ENCODE results near the gene ANAPC2.
A peak's percentile ranks its signal among the peaks of the same experiment; 100 is the strongest.

ANAPC2 gene

GRCh38 chr9:137227054-137227852 is 38.9 kb upstream of the ANAPC2 start, which contains the start of gene RNF224:
Gene RNF224 (plus strand): TSS chr9:137227502. CDS start chr9:137228336, 834 bp downstream.
- DNase-seq (ENCODE audit: low read depth in 2 of 3, low spot score in 1 of 3) = peak; percentile 71 to 84 (median 75)

GRCh38 chr9:137226338-137227053 is 38.1 kb upstream of the ANAPC2 start:
- no peak for DNase-seq (ENCODE audit: low read depth in 2 of 3, low spot score in 1 of 3)

GRCh38 chr9:137225699-137226331 is 37.5 kb upstream of the ANAPC2 start:
- DNase-seq (ENCODE audit: low read depth in 2 of 3, low spot score in 1 of 3) = no peak

DNA sequence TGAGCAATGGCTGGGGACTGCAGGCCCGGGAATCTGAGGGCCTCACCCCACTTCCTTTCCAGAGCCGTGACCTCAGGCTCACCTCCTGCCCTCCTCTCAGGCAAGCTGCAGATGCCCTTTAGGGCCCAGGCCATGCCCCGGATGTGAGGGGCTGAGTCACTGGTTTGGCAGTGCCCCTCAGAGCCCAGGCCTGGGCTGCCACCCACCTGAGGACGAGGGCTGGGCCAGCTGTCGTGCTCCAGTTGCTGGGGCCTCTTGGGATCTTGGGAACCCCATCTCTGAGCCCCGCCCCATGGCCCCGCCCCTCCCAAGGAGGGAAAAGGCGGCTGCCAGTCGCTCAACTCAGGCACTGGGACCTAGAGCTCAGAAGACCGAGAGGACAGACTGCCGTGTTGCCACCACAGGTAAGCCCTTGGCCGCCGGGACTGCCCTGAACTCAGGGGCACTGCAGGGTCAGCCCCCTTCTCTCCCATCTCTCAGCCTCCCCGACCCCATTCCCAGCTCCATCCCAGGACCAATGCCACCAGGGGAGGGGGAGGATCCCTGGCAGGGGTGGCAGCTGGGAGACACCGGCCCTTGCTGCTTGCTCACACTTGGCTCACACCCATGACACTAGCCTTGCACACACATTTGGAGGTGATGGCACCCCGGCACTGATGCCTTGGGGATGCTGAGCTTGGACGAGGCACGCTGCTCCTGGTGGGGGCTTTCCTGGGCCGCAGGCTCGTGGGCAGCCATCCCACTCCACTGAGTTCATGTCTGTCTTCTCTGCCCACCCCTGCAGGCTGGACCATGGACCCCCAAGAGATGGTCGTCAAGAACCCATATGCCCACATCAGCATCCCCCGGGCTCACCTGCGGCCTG is 36.7 kb upstream of the ANAPC2 start, which contains the start of gene CYSRT1:
Gene CYSRT1, plus strand, starts transcription at position 345 of the 865 bp plus-strand sequence. Its CDS starts 448 bp downstream, at position 793.
- no peak for DNase-seq (ENCODE audit: low read depth in 2 of 3, low spot score in 1 of 3)

GRCh38 chr9:137223078-137223970 is 35.0 kb upstream of the ANAPC2 start:
- DNase-seq (ENCODE audit: low read depth in 2 of 3, low spot score in 1 of 3) = peak; percentile 97 to 99 (median 97)

DNA sequence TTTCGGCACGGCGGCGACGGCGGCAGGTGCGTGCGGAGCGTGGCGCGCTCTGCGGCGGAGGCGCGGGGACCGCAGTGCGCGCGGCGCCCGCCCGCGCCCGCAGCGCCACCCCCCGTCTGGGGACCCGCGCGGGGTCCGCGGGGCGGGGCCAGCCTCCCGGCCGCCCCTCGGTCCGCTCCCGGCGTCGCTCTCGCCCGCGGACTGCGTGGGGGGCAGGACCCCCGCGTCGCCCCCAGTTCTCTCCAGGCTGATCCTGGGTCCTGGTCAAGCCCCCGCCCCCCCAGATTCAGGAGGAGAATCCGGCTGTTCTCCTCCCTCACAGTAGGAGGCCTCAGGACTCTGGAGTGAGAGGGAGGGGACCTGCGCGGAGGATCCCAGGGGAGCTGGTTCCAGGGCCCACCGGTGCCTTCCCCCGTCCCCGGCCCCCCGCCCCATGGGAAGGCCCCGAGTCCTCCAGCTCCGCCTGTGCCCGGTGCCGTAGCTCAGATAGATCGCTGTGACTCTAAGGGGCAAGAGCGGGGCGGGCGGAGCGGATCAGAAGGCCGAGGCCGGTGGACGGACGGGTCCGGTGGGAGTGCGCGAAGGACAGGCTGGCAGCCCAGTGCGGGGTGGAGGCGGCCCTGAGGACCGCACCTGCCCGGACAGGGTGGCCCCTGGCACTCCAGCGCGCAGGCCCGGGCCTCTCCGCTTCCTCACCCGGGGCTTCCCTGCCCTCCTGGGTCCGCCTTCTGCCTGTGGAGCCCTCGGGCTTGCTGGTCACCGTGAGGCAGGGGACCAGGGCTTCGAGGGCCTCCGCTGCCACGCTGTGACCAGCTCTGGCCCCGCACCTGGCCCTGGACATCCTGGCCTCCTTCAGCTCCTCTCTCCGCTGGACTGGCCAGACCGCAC is 34.1 kb upstream of the ANAPC2 start, which contains the start of gene RNF208:
Gene RNF208, minus strand, starts transcription at position 51 of the 888 bp plus-strand sequence. CDS start 1,028 bp downstream, outside the sequence.
- DNase-seq (ENCODE audit: low read depth in 2 of 3, low spot score in 1 of 3) = no peak

DNA sequence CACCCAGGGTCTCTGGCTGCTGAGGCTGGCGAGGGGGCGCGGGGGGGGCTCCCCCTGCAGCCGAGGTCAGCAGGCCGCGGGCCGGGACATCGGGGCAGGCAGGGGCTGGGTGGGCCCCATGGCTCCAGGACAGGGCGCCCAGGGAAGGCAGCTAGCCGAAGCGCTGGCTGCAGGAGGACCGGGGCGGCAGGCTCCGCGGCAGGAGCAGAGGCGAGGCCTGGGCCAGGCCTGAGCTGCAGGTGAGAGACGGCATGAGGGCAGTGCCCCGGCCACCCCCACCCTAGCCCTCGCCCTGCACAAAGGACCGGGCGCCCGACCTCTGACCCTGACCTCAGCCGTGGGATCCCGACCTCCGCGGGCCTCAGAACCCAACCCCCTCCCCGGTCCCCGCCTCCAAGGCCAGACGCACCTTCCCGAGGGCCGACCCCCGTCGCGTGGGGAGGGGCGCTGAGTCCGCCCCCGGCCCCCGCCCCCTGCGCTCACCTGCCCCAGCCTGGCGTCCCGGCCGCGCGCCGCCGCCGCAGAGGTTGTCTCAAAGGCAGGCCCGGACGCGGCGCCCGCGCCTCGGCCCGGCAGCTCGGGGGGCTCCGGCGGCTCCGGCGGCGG is 33.2 kb upstream of the ANAPC2 start:
- no peak for DNase-seq (ENCODE audit: low read depth in 2 of 3, low spot score in 1 of 3)

DNA sequence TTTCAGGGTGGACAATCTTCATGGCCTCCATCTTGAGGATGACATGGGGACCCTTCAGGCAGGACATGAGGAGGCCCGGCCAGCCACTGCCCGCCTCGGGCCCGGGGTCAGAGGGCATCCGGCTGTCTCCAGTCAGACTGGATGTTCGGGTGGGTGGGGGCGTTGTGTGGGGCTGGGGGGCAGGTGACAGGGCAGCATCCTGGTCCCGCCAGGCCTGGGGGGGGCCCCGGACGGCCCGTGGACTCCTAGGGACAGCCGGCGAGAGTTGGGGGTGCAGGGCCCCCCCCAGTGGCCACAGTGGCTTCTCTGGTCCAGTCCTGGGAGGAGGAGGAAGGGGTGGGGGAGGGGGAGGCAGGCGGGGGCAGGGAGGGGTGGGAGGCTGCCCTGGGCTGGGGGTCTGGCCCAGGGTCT is 32.7 kb upstream of the ANAPC2 start:
- no peak for DNase-seq (ENCODE audit: low read depth in 2 of 3, low spot score in 1 of 3)

DNA sequence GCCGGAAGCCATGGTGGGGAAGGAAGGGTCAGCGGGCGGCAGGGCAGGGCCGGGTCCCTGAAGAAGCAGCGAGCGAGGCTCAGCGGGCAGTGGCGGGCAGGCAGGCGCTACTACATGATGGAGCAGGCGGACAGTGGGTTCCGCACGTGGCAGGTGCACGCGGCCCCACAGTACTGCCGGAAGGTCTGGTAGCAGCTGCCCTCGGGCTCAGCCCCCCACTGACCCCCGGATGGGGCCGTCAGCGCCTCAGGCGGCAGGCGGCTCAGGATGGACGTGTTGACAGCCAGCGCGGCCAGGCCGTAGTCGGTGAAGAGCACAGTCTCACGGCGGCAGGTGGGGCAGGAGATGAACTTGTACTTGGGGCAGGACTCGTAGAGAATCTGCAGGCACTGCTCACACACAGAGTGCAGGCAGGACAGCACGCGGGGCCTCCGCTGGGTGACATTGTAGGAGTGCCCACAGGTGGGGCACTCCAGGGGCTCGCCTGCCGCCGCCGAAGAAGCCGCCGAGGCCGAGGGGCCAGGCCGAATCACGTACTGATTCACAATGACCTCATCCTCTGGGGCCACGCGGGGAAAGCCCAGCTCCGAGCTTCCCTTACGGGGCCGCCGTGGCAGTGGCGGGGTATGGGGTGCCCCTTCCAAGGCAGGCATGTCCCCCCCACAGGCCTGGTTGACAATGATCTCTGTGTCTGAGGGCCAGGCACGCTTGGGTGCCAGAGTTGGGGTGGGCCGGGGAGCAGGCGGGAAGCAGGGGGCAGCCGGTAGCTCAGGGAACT is 32.1 kb upstream of the ANAPC2 start:
- no peak for DNase-seq (ENCODE audit: low read depth in 2 of 3, low spot score in 1 of 3)

GRCh38 chr9:137219757-137220316 is 31.5 kb upstream of the ANAPC2 start:
- no peak for DNase-seq (ENCODE audit: low read depth in 2 of 3, low spot score in 1 of 3)

GRCh38 chr9:137218754-137219271 is 30.5 kb upstream of the ANAPC2 start:
- DNase-seq (ENCODE audit: low read depth in 2 of 3, low spot score in 1 of 3) = no peak

DNA sequence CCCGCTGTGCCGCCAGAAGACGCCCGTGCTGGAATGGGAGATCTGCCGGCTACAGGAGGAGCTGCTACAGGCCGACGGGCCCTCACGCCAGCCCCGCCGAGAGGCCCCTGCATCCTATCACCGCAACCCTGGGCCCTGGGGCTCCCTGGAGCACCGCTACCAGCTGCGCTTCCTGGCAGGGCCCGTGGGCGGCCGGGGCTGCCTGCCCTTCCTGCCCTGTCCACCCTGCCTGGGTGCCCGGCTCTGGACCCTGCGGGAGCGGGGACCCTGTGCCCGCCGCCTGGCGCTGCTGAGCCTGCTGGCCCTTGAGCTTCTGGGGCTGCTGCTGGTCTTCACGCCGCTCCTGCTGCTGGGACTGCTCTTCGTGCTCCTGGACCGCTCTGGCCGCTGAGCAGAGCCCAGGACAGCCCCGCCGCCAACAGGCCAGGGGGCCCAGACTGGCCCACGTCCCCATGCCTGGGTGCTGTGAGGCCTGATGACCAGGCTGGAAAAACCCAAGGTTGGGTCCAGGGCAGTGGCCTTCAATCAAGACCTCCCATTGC is 29.9 kb upstream of the ANAPC2 start:
- no peak for DNase-seq (ENCODE audit: low read depth in 2 of 3, low spot score in 1 of 3)

GRCh38 chr9:137217276-137218211 is 29.2 kb upstream of the ANAPC2 start:
- DNase-seq (ENCODE audit: low read depth in 2 of 3, low spot score in 1 of 3) = no peak

- DNase-seq (ENCODE audit: low read depth in 2 of 3, low spot score in 1 of 3) = no peak
Observed at GRCh38 chr9:137216188-137216965, 28.0 kb upstream of the ANAPC2 start.
